Osteocyte (in vitro differentiated cells): Measurements from ENCODE around the gene SEZ6L2. TPM values are rescaled to one million over a fixed set of nuclear protein-coding genes. Genes with fewer than 3 reads are reported as not detected.
A peak's percentile ranks its signal among the peaks of the same experiment; 100 is the strongest.

Experiments used
- DNase-seq: peaks from one replicate; pipeline ENCODE4 v3.0.0; 2021; ENCODE audit warnings: mixed read lengths; ENCODE audit not compliant: unreplicated experiment; ENCODE audit errors: extremely low spot score
- H3K27ac Mint-ChIP-seq: one replicate; pipeline ENCODE4 v1.8.0; 2021; ENCODE audit warnings: mild to moderate bottlenecking, mixed read lengths; ENCODE audit not compliant: unreplicated experiment
- H3K27me3 Mint-ChIP-seq: one replicate; pipeline ENCODE4 v1.8.0; 2021; ENCODE audit warnings: mixed read lengths; ENCODE audit not compliant: unreplicated experiment
- H3K36me3 Mint-ChIP-seq: one replicate; pipeline ENCODE4 v1.8.0; 2021; ENCODE audit warnings: mixed read lengths; ENCODE audit not compliant: unreplicated experiment
- H3K4me1 Mint-ChIP-seq: one replicate; pipeline ENCODE4 v1.8.0; 2021; ENCODE audit warnings: mixed read lengths; ENCODE audit not compliant: unreplicated experiment
- H3K4me3 Mint-ChIP-seq: one replicate; pipeline ENCODE4 v1.8.0; 2021; ENCODE audit warnings: mild to moderate bottlenecking, moderate library complexity, mixed read lengths; ENCODE audit not compliant: unreplicated experiment
- H3K9me3 Mint-ChIP-seq: one replicate; pipeline ENCODE4 v1.8.0; 2021; ENCODE audit warnings: mixed read lengths; ENCODE audit not compliant: unreplicated experiment
- CTCF ChIP-seq: fragments of 200-600 bp; sonication (generic); IDR thresholded peaks from 2 replicates; pipeline ENCODE4 v1.5.0; 2021; ENCODE audit warnings: antibody characterized with exemption, mild to moderate bottlenecking, moderate library complexity
- total RNA-seq: library from RNA; stranded (reverse); gene quantifications from 2 replicates; pipeline ENCODE4 v1.2.1, GENCODE V29; 2021

Gene SEZ6L2
- total RNA-seq, 1 donor from 2014 or later, result 19.3 TPM

GRCh38 chr16:29927070-29927905 lies 27.9 kb upstream of the SEZ6L2 start:
- Mint-ChIP-seq H3K9me3 (no peaks in the 10 kb centered on the region), H3K4me3 (peak overlapping the region; percentile 91), H3K27me3 (no peaks in the 10 kb centered on the region), H3K27ac (peak overlapping the region; percentile 97), H3K36me3 (peaks cover 6% of the 10 kb centered on the region), H3K4me1 (peaks cover 33% of the 10 kb centered on the region)
- no peak for TF ChIP-seq CTCF
- no peak for DNase-seq

GRCh38 chr16:29926711-29927052 lies 27.3 kb upstream of the SEZ6L2 start:
- H3K27ac Mint-ChIP-seq, result peak overlapping the region; percentile 97
- H3K36me3 Mint-ChIP-seq, result peaks cover 6% of the 10 kb centered on the region
- H3K4me3 Mint-ChIP-seq, result peak overlapping the region; percentile 91
- TF ChIP-seq CTCF, result no peak
- no peak for DNase-seq
- peaks cover 33% of the 10 kb centered on the region for H3K4me1 Mint-ChIP-seq
- no peaks in the 10 kb centered on the region for H3K27me3 Mint-ChIP-seq
- no peaks in the 10 kb centered on the region for H3K9me3 Mint-ChIP-seq

GRCh38 chr16:29925781-29926710 lies 26.7 kb upstream of the SEZ6L2 start, which contains the start of gene KCTD13:
TSS of gene KCTD13 (minus strand) at chr16:29926226. CDS start at chr16:29926033, 193 bp downstream.
- Mint-ChIP-seq H3K27ac (peak within 1 kb of the TSS; percentile 97), H3K4me1 (peaks cover 33% of the 10 kb centered on the region), H3K36me3 (peaks cover 7% of the 10 kb centered on the region), H3K27me3 (no peaks in the 10 kb centered on the region), H3K4me3 (peak within 1 kb of the TSS; percentile 91), H3K9me3 (no peaks in the 10 kb centered on the region)
- peak; percentile 97 for DNase-seq
- no peak for TF ChIP-seq CTCF

- Mint-ChIP-seq H3K4me1 (peaks cover 35% of the 10 kb centered on the region), H3K36me3 (peaks cover 13% of the 10 kb centered on the region), H3K4me3 (peak overlapping the region; percentile 87), H3K27me3 (no peaks in the 10 kb centered on the region), H3K9me3 (no peaks in the 10 kb centered on the region), H3K27ac (peak overlapping the region; percentile 68)
- no peak for TF ChIP-seq CTCF
- no peak for DNase-seq
These were observed 25.9 kb upstream of the SEZ6L2 start for GRCh38 chr16:29925105-29925756.
